Midbrain (tissue), 1 donor: ENCODE data around the gene NATD1.
"Not testable (repeated sequence)": the region's sequence is repeated elsewhere in the genome, so short reads cannot be mapped to it uniquely, and the experiment has no call there.

Source experiments
- DNase-seq: peaks from one replicate; lab custom pipeline; 2025; lab: John Stamatoyannopoulos, UW

Gene NATD1

GRCh38 chr17:21192414-21192813 is 60.8 kb downstream of the NATD1 start:
- not testable (repeated sequence) for DNase-seq

DNA sequence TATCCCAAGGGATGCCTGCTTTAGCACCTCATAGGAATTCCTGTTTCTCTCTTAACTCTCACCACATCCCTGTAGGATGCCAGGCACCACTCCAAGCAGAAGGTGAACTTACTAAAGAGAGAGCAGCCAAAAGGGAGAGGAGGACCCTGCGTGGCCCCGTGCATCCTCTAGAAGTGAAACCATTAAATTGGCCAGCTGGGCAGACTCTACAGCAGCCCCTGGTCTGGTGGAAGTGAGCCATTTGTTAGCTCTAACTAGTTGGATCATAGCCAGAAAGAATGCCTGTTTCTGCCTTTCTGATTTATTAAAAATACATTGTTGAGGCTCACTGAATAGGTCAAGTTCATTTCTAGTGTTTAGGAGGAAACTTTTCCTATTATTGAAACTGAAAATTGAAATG is 61.5 kb downstream of the NATD1 start:
- DNase-seq: no peak

DNA sequence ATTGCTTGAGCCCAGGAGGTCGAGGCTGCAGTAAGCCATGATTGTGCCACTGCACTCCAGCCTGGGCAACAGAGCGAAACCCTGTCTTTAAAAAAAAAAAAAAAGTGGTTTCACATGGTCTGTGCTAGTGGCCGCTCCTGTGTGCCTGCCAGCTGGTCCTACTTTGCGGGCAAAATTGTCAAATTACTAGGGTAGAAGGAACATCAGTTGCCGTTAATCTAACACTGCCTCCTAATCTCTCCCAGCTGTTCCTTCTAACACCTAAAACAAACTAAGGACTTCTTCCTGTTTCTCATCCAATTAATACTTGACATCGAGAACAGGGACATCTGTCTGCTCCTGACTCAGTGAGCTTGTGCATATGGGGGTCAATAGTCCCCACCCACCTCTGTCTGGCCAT is 63.1 kb downstream of the NATD1 start:
- DNase-seq: no peak

GRCh38 chr17:21189361-21189760 is 63.8 kb downstream of the NATD1 start:
- no peak for DNase-seq
